AG04450 (cell line): ENCODE data around the gene OSBPL3. TPM values are rescaled to one million over a fixed set of nuclear protein-coding genes. Genes with fewer than 3 reads are reported as not detected.

Source experiments
- CTCF ChIA-PET: fragments of 300-600, 350-600 bp; formaldehyde crosslinking; extraction: SDS; loops from one replicate; lab custom pipeline; 2022; ENCODE audit warnings: antibody characterized with exemption, inconsistent platforms; lab: Charles Lee
- POLR2A ChIA-PET: fragments of 350-600 bp; formaldehyde crosslinking; extraction: SDS; loops from one replicate; lab custom pipeline; 2021; ENCODE audit warnings: antibody characterized with exemption, inconsistent platforms; lab: Yijun Ruan, JAX
- DNase-seq: peaks from one replicate; pipeline ENCODE4 v3.0.0-alpha.2; 2011; ENCODE audit warnings: low read depth, low spot score
- H3K27ac ChIP-seq: one replicate; pipeline ENCODE4 v1.5.1; 2012; ENCODE audit warnings: low read depth, low read length, control low read depth
- H3K27me3 ChIP-seq: one replicate; pipeline ENCODE4 v1.6.0; 2012; ENCODE audit warnings: low read length; ENCODE audit not compliant: control insufficient read depth, insufficient read depth
- H3K4me3 ChIP-seq: 2 replicates; pipeline ENCODE4 v1.5.1; 2011; ENCODE audit warnings: mild to moderate bottlenecking, low read depth, low read length, control low read depth
- H3K9me3 ChIP-seq: 2 replicates; pipeline ENCODE4 v1.5.1; 2012; ENCODE audit warnings: low read length; ENCODE audit not compliant: control insufficient read depth, insufficient read depth
- CTCF ChIP-seq: IDR thresholded peaks from 2 replicates; pipeline ENCODE4 v1.5.1; 2011; ENCODE audit warnings: low read depth, low read length, control low read depth, inconsistent platforms
- polyA plus RNA-seq: library from polyadenylated mRNA; depleted of rRNA; stranded (reverse); fragments of >200 nt; gene quantifications from 2 replicates; pipeline ENCODE4 v1.2.3, GENCODE V29; 2011

OSBPL3 gene
- polyA plus RNA-seq, 1 experiment, result 37.8 TPM

GRCh38 chr7:24762771-24763170, 217.2 kb downstream of the OSBPL3 start:
- POLR2A ChIA-PET, result no interaction called here
- Histone ChIP-seq H3K4me3 (no peak overlapping the region), H3K27me3 (no peaks in the 10 kb centered on the region), H3K27ac (no peak overlapping the region), H3K9me3 (no peaks in the 10 kb centered on the region)
- no peak for TF ChIP-seq CTCF
- CTCF ChIA-PET, result interaction anchor here (2.4 to 2.9 kb wide), 2 partner anchors 50 to 336 kb away, joined by 11 to 17 read pairs; no protein-coding TSS in a partner anchor
- DNase-seq, result no peak

- Histone ChIP-seq H3K9me3 (no peaks in the 10 kb centered on the region; the same call in 1 of the 2 replicates), H3K27ac (no peak overlapping the region), H3K4me3 (no peak overlapping the region), H3K27me3 (no peaks in the 10 kb centered on the region)
- ChIA-PET CTCF (interaction anchor here (0.6 to 2.8 kb wide), 2 partner anchors 52 to 337 kb away, joined by 3 to 15 read pairs; no protein-coding TSS in a partner anchor), POLR2A (no interaction called here)
- no peak for DNase-seq
- no peak for TF ChIP-seq CTCF
Observed at GRCh38 chr7:24760968-24761367, 219.0 kb downstream of the OSBPL3 start.

- DNase-seq, result peak; percentile 15
- peak within 1 kb of the TSS; percentile 78 for H3K4me3 ChIP-seq
- no peaks in the 10 kb centered on the region; the same call in 1 of the 2 replicates for H3K9me3 ChIP-seq
- POLR2A ChIA-PET, result interaction anchor here (0.6 to 1.4 kb wide), 5 partner anchors 16 to 367 kb away, joined by 3 to 4 read pairs (median 3); partner anchors contain the start of gene CYCS
- peak within 1 kb of the TSS; percentile 90 for H3K27ac ChIP-seq
- H3K27me3 ChIP-seq, result no peaks in the 10 kb centered on the region
- no peak for TF ChIP-seq CTCF
- CTCF ChIA-PET, result interaction anchor here (0.8 to 2.7 kb wide), 7 partner anchors 12 to 341 kb away, joined by 3 to 19 read pairs (median 4); no protein-coding TSS in a partner anchor
Observed at GRCh38 chr7:24757353-24758275, 222.4 kb downstream of the OSBPL3 start, which contains the start of gene GSDME. Gene GSDME, minus strand, starts transcription at chr7:24757464. Its CDS starts 7,690 bp downstream, at chr7:24749774.

GRCh38 chr7:24756545-24757352, 223.2 kb downstream of the OSBPL3 start:
- H3K27ac ChIP-seq, result peak overlapping the region; percentile 90
- TF ChIP-seq CTCF, result no peak
- peak; percentile 26 for DNase-seq
- H3K4me3 ChIP-seq, result peak overlapping the region; percentile 78
- ChIA-PET POLR2A (interaction anchor here (0.6 to 1.4 kb wide), 3 partner anchors 15 to 34 kb away, joined by 3 to 4 read pairs (median 4); no protein-coding TSS in a partner anchor), CTCF (interaction anchor here (0.9 to 4.0 kb wide), 3 partner anchors 34 to 341 kb away, joined by 3 to 19 read pairs (median 19); no protein-coding TSS in a partner anchor)
- H3K9me3 ChIP-seq, result no peaks in the 10 kb centered on the region; the same call in 1 of the 2 replicates
- no peaks in the 10 kb centered on the region for H3K27me3 ChIP-seq
